Muscle of leg (tissue), 11 donors: ENCODE results near the gene DPY30. TPM values are rescaled to one million over a fixed set of nuclear protein-coding genes. Genes with fewer than 3 reads are reported as not detected.
"Not testable (repeated sequence)": the region's sequence is repeated elsewhere in the genome, so short reads cannot be mapped to it uniquely, and the experiment has no call there.

Source experiments
- DNase-seq: peaks from one replicate; pipeline ENCODE4 v3.0.0; 2013
- H3K27ac ChIP-seq: one replicate; pipeline ENCODE4 v1.5.1; 2013; ENCODE audit warnings: mild to moderate bottlenecking, low read length, control low read depth
- H3K27me3 ChIP-seq: one replicate; pipeline ENCODE4 v1.6.1; 2013; ENCODE audit warnings: low read length; ENCODE audit not compliant: control insufficient read depth, insufficient read depth
- H3K36me3 ChIP-seq: one replicate; pipeline ENCODE4 v1.6.1; 2013; ENCODE audit warnings: low read length; ENCODE audit not compliant: control insufficient read depth, insufficient read depth
- H3K4me1 ChIP-seq: one replicate; pipeline ENCODE4 v1.6.1; 2013; ENCODE audit warnings: low read length; ENCODE audit not compliant: control insufficient read depth, insufficient read depth
- H3K4me3 ChIP-seq: one replicate; pipeline ENCODE4 v1.5.1; 2013; ENCODE audit warnings: low read length, control low read depth
- H3K9me3 ChIP-seq: replicated peaks from 2 replicates; pipeline ENCODE4 v1.6.1; 2013; ENCODE audit warnings: low read depth, low read length; ENCODE audit not compliant: control insufficient read depth
- WGBS: methylation state at CpG from one replicate; pipeline ENCODE4 v1.1.5; 2013; ENCODE audit warnings: missing lambda C conversion rate; ENCODE audit not compliant: insufficient coverage; 5-methylcytosine and 5-hydroxymethylcytosine counted together
- polyA plus RNA-seq, 8 donors: library from polyadenylated mRNA; unstranded; fragments of 120-200 nt; gene quantifications; one replicate each; pipeline versions ENCODE4 v1.2.1 to v1.2.3, GENCODE V29; 2013; ENCODE audit warnings: inconsistent platforms in 1 of 8, low replicate concordance in 1 of 8; ENCODE audit not compliant: insufficient read length in 8 of 8, insufficient read depth in 1 of 8
- total RNA-seq: library from RNA; stranded (reverse); fragments of 120-200 nt; gene quantifications from one replicate; pipeline ENCODE4 v1.2.4, GENCODE V29; 2013

The DPY30 gene
- total and polyA plus RNA-seq, 9 donors = 37.7 to 47.5 (median 45.0) TPM

DNA sequence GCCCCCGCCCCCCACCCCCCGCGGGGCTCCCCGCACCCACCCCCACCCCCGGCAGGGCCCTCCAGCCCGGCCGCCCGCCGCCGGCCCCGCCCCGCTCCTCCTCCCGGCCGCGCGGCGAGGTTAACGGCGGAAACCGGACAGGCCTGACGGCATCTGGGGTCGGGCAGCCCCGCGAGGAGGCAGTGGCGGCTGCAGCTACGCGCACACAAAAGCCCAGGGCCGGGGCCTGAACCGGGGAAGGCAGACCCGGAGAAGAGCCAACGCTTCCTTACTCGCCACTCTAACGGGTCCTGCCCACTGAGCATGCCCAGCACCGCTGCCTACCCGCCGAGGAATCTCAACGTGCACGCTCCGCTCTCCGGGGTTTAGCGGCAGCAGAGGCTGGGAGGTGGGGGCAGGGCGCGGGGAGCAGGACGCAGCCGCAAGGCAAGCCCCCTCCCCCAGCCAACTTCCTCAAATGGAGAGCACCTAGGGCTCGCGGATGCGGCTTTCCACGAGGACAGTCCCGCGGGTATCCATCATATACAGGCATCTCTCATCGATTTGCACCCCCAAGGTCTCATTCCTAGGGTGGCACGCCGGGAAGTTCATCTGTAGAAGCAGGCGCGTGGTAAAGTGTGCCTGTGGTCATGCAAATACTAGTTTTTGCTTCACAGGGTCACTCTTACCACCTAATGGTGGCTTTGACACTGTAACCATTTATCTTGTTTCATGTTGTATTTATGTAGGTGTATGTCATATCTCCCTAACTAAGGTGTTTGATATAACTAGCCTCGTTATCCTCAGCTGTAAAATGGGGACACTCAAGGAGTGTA, 28.7 kb downstream of the DPY30 start, which contains the start of gene MEMO1:
MEMO1 (minus strand) TSS at position 339 of the 815 bp plus-strand sequence. CDS start 761 bp downstream, outside the sequence.
- Histone ChIP-seq H3K9me3 (no peaks in the 10 kb centered on the region), H3K4me1 (peaks cover 6% of the 10 kb centered on the region), H3K27ac (peak within 1 kb of the TSS; percentile 89), H3K4me3 (peak within 1 kb of the TSS; percentile 61), H3K36me3 (peaks cover 6% of the 10 kb centered on the region), H3K27me3 (no peaks in the 10 kb centered on the region)
- WGBS = under 1% methylated on average over 24 of the region's 57 CpGs
- peak; percentile 97 for DNase-seq

GRCh38 chr2:32010280-32010669, 29.3 kb downstream of the DPY30 start:
- not testable (repeated sequence) for H3K36me3 ChIP-seq, H3K27me3 ChIP-seq, H3K9me3 ChIP-seq, H3K27ac ChIP-seq, H3K4me1 ChIP-seq
- 0% methylated on average over 13 of the region's 43 CpGs for WGBS
- peak overlapping the region; percentile 26 for H3K4me3 ChIP-seq
- DNase-seq = peak; percentile 73

DNA sequence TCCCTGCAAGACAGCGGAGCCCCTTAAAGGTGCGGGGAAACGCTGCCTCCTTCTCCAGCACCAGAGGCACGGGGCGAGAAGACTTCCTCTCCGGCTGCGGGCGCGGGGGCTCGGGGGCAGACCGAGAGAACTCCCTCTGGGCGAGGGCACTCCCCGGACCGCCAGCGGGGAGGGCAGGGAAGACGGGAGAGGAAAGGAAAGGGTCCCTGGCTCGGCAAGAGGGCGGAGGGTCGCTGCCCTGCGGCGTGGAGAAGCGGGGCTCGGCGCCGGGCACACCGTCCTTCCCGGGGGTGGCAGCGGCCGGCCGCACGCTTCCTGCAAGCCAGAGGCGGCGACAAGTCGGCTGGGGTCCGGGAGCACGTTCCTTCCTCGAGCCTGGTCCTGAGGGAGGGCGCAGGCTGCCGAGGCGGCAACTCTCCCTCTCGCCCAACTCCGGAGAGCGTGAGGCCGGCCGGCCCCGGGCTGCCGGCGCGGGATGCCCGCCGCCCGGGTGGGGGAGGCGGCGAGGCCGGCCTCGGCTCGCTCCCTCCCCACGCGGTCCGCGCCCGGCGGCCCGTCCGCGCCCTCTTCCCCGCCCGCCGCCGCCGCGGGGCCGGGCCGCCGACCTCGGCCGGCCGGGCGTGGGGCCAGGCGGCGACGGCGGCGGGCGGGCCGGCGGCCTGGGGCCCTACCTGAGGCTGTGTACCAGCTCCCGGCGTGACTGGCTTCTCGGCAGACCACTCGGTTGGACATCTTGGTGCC, 29.9 kb downstream of the DPY30 start:
- peak overlapping the region; percentile 61 for H3K4me3 ChIP-seq
- no peaks in the 10 kb centered on the region for H3K9me3 ChIP-seq
- H3K36me3 ChIP-seq = peaks cover 4% of the 10 kb centered on the region
- peak; percentile 47 for DNase-seq
- H3K27ac ChIP-seq = peak overlapping the region; percentile 50
- under 1% methylated on average over 78 of the region's 91 CpGs for WGBS
- H3K27me3 ChIP-seq = no peaks in the 10 kb centered on the region
- peaks cover 6% of the 10 kb centered on the region for H3K4me1 ChIP-seq

GRCh38 chr2:32008805-32009515, 30.6 kb downstream of the DPY30 start:
- Histone ChIP-seq H3K4me1 (peaks cover 6% of the 10 kb centered on the region), H3K9me3 (no peaks in the 10 kb centered on the region), H3K4me3 (peak overlapping the region; percentile 61), H3K27me3 (no peaks in the 10 kb centered on the region), H3K27ac (peak overlapping the region; percentile 50), H3K36me3 (peaks cover 2% of the 10 kb centered on the region)
- no peak for DNase-seq
- WGBS = 0% methylated on average over 2 of the region's 10 CpGs

DNA sequence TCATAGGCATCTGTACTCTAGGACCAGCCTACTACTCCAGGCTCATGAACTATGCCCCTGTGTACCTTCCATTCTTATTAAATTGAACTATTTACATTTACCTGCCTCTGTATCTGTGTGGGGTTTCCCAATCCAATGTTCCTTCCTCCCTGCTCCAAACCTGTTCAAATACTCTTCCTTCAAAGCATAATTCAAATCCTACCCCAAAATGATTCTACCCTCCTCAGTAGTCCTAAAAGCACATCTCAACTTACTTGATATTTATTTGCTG, 32.5 kb downstream of the DPY30 start:
- no peaks in the 10 kb centered on the region for H3K27me3 ChIP-seq
- DNase-seq = no peak
- H3K4me1 ChIP-seq = peaks cover 6% of the 10 kb centered on the region
- no peak overlapping the region for H3K27ac ChIP-seq
- no peaks in the 10 kb centered on the region for H3K36me3 ChIP-seq
- no peak overlapping the region for H3K4me3 ChIP-seq
- H3K9me3 ChIP-seq = no peaks in the 10 kb centered on the region

GRCh38 chr2:32005371-32005976, 34.1 kb downstream of the DPY30 start:
- no peaks in the 10 kb centered on the region for H3K36me3 ChIP-seq
- H3K4me3 ChIP-seq = no peak overlapping the region
- peaks cover 4% of the 10 kb centered on the region for H3K4me1 ChIP-seq
- H3K9me3 ChIP-seq = no peaks in the 10 kb centered on the region
- H3K27me3 ChIP-seq = no peaks in the 10 kb centered on the region
- WGBS = 100% methylated on average over 1 of the region's 2 CpGs
- no peak for DNase-seq
- no peak overlapping the region for H3K27ac ChIP-seq

DNA sequence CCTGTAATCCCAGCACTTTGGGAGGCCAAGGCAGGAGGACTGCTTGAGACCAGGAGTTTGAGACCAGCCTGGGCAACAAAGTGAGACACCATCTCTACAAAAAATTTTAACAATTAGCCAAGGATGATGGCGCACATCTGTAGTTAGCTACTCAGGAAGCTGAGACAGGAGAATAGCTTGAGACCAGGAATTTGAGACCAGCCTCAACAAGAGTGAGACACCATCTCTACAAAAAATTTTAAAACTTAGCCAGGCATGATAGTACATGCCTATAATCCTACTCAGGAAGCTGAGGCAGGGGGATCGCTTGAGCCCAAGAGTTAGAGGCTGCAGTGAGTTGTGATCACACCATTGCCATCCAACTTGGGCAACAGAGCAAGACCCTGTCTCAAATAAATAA, 35.8 kb downstream of the DPY30 start:
- WGBS = no CpG with 5 or more reads among the region's 2 CpGs
- no peak overlapping the region for H3K27ac ChIP-seq
- H3K36me3 ChIP-seq = no peaks in the 10 kb centered on the region
- H3K4me3 ChIP-seq = no peak overlapping the region
- H3K4me1 ChIP-seq = peaks cover 4% of the 10 kb centered on the region
- no peaks in the 10 kb centered on the region for H3K9me3 ChIP-seq
- DNase-seq = no peak
- H3K27me3 ChIP-seq = no peaks in the 10 kb centered on the region

- Histone ChIP-seq H3K27me3 (no peaks in the 10 kb centered on the region), H3K4me1 (no peaks in the 10 kb centered on the region), H3K4me3 (no peak overlapping the region), H3K27ac (no peak overlapping the region), H3K9me3 (no peaks in the 10 kb centered on the region), H3K36me3 (no peaks in the 10 kb centered on the region)
- WGBS = no CpG with 5 or more reads among the region's 3 CpGs
- no peak for DNase-seq
These were observed 37.2 kb downstream of the DPY30 start for GRCh38 chr2:32002406-32002805.

GRCh38 chr2:31999438-31999837, 40.2 kb downstream of the DPY30 start:
- Histone ChIP-seq H3K27ac (no peak overlapping the region), H3K4me3 (no peak overlapping the region), H3K36me3 (no peaks in the 10 kb centered on the region), H3K4me1 (no peaks in the 10 kb centered on the region), H3K27me3 (no peaks in the 10 kb centered on the region), H3K9me3 (no peaks in the 10 kb centered on the region)
- WGBS = 100% methylated on average over 1 of the region's 4 CpGs
- DNase-seq = no peak
